ENCODE measurements around the gene RPL26.

RPL26 gene

DNA sequence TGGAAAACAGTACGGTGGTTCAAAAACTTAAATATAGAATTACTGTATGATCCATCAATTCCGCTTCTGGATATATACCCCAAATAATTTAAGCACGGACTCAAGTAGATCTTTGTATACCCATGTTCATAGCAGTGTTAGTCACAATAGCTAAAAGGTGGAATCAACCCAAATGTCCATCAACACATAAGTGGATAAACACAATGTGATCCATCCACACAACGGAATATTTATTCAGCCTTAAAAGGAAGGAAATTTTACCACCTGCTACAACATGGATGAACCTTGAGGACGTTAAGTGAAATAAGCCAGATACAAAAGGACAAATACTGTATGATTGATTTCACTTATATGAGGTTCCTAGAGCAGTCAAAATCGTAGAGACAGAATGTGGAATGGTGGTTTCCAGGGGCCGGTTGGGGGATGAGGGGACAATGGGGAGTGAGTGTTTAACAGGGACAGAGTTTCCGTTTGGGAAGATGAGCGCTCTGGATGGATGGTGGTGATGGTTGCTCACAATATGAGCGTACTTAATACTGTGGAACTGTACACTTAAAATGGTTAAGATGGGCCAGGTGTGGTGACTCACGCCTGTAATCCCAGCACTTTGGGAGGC is 20.0 kb upstream of the RPL26 start:
- TF ChIP-seq TAF1 (IDR thresholded peaks at IDR 0.05; ENCODE audit: borderline replicate concordance, insufficient read depth, low read length) (no peak), FOXP2 (optimal IDR thresholded peaks at IDR 0.05; ENCODE audit: borderline replicate concordance, extremely low read depth, extremely low read length, insufficient read depth) (no peak), POLR2AphosphoS5 (IDR thresholded peaks at IDR 0.05; ENCODE audit: low read depth, low read length) (no peak), SIN3A (IDR thresholded peaks at IDR 0.05; ENCODE audit: borderline replicate concordance, insufficient read depth, low read length) (no peak)
- TF ChIP-seq, protein P1, sequence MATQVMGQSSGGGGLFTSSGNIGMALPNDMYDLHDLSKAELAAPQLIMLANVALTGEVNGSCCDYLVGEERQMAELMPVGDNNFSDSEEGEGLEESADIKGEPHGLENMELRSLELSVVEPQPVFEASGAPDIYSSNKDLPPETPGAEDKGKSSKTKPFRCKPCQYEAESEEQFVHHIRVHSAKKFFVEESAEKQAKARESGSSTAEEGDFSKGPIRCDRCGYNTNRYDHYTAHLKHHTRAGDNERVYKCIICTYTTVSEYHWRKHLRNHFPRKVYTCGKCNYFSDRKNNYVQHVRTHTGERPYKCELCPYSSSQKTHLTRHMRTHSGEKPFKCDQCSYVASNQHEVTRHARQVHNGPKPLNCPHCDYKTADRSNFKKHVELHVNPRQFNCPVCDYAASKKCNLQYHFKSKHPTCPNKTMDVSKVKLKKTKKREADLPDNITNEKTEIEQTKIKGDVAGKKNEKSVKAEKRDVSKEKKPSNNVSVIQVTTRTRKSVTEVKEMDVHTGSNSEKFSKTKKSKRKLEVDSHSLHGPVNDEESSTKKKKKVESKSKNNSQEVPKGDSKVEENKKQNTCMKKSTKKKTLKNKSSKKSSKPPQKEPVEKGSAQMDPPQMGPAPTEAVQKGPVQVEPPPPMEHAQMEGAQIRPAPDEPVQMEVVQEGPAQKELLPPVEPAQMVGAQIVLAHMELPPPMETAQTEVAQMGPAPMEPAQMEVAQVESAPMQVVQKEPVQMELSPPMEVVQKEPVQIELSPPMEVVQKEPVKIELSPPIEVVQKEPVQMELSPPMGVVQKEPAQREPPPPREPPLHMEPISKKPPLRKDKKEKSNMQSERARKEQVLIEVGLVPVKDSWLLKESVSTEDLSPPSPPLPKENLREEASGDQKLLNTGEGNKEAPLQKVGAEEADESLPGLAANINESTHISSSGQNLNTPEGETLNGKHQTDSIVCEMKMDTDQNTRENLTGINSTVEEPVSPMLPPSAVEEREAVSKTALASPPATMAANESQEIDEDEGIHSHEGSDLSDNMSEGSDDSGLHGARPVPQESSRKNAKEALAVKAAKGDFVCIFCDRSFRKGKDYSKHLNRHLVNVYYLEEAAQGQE (IDR thresholded peaks at IDR 0.05; ENCODE audit: insufficient read depth in 1 of 2, low read depth in 2 of 2, low read length in 2 of 2), result no peak

GRCh38 chr17:8401107-8401506 is 18.1 kb upstream of the RPL26 start:
- no peak for TF ChIP-seq TAF1 (IDR thresholded peaks at IDR 0.05; ENCODE audit: borderline replicate concordance, insufficient read depth, low read length)
- TF ChIP-seq, protein P1 (IDR thresholded peaks at IDR 0.05; ENCODE audit: insufficient read depth in 1 of 2, low read depth in 2 of 2, low read length in 2 of 2), result no peak
- TF ChIP-seq FOXP2 (optimal IDR thresholded peaks at IDR 0.05; ENCODE audit: borderline replicate concordance, extremely low read depth, extremely low read length, insufficient read depth), result no peak
- no peak for TF ChIP-seq POLR2AphosphoS5 (IDR thresholded peaks at IDR 0.05; ENCODE audit: low read depth, low read length)
- no peak for TF ChIP-seq SIN3A (IDR thresholded peaks at IDR 0.05; ENCODE audit: borderline replicate concordance, insufficient read depth, low read length)

GRCh38 chr17:8398980-8399379 is 16.0 kb upstream of the RPL26 start:
- TF ChIP-seq POLR2AphosphoS5 (IDR thresholded peaks at IDR 0.05; ENCODE audit: low read depth, low read length), result no peak
- TF ChIP-seq, protein P1 (IDR thresholded peaks at IDR 0.05; ENCODE audit: insufficient read depth in 1 of 2, low read depth in 2 of 2, low read length in 2 of 2), result peak; percentile 33 to 74; a peak in 2 of 4 replicates
- no peak for TF ChIP-seq TAF1 (IDR thresholded peaks at IDR 0.05; ENCODE audit: borderline replicate concordance, insufficient read depth, low read length)

DNA sequence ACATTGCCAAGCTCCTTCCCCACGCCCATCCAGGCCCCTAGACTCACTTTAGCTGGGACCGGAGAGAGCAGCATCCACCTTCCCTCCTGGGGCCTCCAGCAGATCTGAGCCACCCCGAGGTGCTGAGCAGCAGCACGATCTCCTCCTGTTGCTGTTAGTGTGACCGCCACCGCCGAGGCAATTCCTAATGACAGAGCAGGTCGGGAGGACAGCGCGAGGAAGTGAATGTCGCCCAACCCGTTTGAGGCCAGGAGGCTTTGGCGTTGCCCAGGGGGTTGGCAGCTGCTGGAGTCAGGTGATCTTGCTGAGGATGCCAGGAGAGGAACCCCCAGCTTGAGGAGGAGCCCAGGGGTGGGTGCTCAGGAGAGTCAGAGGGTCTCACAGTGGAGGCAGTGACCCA is 14.6 kb upstream of the RPL26 start, which contains the start of gene RNF222:
Gene RNF222, minus strand, starts transcription at position 192 of the 400 bp plus-strand sequence. CDS start 4,366 bp downstream, outside the sequence.
- TF ChIP-seq, protein P1 (IDR thresholded peaks at IDR 0.05; ENCODE audit: insufficient read depth in 1 of 2, low read depth in 2 of 2, low read length in 2 of 2), result no peak
- TF ChIP-seq FOXP2 (optimal IDR thresholded peaks at IDR 0.05; ENCODE audit: borderline replicate concordance, extremely low read depth, extremely low read length, insufficient read depth), result no peak
- no peak for TF ChIP-seq POLR2AphosphoS5 (IDR thresholded peaks at IDR 0.05; ENCODE audit: low read depth, low read length)
- no peak for TF ChIP-seq SIN3A (IDR thresholded peaks at IDR 0.05; ENCODE audit: borderline replicate concordance, insufficient read depth, low read length)
- TF ChIP-seq TAF1 (IDR thresholded peaks at IDR 0.05; ENCODE audit: borderline replicate concordance, insufficient read depth, low read length), result no peak

Measured in PFSK-1 (cell line).